Measurements from ENCODE around the gene C1orf35. TPM values are rescaled to one million over a fixed set of nuclear protein-coding genes. Genes with fewer than 3 reads are reported as not detected.

C1orf35 gene
- total RNA-seq, 1 donor from 2014 or later, result 12.4 TPM

DNA sequence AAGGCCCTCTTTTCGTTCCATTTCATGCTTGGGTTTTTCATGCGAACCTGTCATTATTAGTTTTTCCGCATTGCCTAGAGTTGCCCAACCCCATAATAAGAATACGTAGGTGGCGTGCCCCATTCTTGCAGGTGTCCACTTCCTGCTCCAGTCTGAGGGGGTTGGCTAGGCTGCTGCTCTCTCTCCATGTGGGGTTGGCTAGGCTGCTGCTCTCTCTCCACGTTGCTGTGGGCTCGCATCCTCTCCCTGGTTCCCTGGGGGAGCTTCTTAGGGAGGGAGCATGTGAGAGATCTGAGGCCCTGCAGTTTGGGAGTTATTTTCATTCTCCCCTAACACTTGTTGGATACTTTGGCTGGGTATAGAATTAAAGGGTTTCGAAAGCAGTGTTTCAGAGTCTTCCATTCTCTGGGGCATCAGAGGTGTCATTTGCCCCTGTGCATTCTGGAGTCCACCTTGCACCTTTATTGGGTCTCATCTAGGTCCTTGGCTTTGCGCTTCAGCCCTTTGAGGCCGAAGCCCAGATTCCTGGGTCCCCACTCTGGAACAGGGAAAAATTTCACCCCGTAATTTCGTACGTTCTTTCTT, 8.6 kb downstream of the C1orf35 start:
- intact Hi-C loops (cut with DNase I), result no loop called here
- TF ChIP-seq, protein P1, sequence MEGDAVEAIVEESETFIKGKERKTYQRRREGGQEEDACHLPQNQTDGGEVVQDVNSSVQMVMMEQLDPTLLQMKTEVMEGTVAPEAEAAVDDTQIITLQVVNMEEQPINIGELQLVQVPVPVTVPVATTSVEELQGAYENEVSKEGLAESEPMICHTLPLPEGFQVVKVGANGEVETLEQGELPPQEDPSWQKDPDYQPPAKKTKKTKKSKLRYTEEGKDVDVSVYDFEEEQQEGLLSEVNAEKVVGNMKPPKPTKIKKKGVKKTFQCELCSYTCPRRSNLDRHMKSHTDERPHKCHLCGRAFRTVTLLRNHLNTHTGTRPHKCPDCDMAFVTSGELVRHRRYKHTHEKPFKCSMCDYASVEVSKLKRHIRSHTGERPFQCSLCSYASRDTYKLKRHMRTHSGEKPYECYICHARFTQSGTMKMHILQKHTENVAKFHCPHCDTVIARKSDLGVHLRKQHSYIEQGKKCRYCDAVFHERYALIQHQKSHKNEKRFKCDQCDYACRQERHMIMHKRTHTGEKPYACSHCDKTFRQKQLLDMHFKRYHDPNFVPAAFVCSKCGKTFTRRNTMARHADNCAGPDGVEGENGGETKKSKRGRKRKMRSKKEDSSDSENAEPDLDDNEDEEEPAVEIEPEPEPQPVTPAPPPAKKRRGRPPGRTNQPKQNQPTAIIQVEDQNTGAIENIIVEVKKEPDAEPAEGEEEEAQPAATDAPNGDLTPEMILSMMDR (IDR thresholded peaks at IDR 0.05), result no peak
- peaks cover 7% of the 10 kb centered on the region for H3K9me3 ChIP-seq
- no peak overlapping the region for H3K27ac ChIP-seq
- no peak overlapping the region for H3K4me3 ChIP-seq
- no peak for ATAC-seq
- H3K4me1 ChIP-seq, result peaks cover 58% of the 10 kb centered on the region
- no peaks in the 10 kb centered on the region for H3K27me3 ChIP-seq (ENCODE audit: low read depth)
- H3K36me3 ChIP-seq, result peaks cover 41% of the 10 kb centered on the region
- DNase-seq, result no peak

DNA sequence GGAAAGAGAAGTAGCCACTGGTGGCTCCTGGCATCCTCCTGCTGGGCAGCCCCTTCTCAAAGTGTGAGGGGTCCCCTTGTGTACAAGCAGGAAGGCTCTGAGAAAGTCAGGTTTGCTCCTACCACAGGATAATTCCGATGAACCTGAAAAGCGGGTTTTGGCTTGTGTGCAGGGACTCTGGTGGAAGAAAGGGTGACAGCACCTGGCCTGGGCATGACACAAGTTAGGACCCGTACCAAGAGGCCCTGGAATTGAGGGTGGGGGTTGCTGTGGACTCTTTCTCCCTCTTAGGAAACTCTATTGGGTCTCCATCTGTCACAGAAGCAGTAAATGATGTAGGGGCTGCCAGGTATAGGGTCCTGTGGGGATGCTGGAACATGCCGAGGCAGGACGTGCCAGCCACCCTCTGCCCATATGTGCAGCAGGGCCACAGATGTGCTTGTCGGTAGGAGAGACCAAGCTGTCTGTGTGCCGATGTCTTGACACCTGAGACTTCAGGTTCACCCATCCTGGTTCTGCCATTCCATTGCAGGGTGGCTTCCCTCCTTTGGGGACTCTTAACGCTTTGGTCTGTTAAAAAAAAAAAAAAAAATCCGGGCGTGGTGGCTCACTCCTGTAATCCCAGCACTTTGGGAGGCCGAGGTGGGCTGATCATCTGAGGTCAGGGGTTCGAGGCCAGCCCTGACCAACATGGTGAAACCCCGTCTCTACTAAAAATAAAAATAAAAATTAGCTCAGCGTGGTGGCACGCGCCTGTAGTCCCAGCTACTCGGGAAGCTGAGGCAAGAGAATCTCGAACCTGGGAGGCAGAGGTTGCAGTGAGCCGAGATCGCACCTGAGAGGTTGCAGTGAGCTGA, 9.8 kb downstream of the C1orf35 start:
- Histone ChIP-seq H3K4me1 (peaks cover 71% of the 10 kb centered on the region), H3K27ac (no peak overlapping the region), H3K9me3 (peaks cover 7% of the 10 kb centered on the region), H3K27me3 (ENCODE audit: low read depth) (no peaks in the 10 kb centered on the region), H3K4me3 (no peak overlapping the region), H3K36me3 (peaks cover 36% of the 10 kb centered on the region)
- TF ChIP-seq, protein P1 (IDR thresholded peaks at IDR 0.05), result no peak
- DNase-seq, result no peak
- intact Hi-C loops (cut with DNase I), result no loop called here
- no peak for ATAC-seq

DNA sequence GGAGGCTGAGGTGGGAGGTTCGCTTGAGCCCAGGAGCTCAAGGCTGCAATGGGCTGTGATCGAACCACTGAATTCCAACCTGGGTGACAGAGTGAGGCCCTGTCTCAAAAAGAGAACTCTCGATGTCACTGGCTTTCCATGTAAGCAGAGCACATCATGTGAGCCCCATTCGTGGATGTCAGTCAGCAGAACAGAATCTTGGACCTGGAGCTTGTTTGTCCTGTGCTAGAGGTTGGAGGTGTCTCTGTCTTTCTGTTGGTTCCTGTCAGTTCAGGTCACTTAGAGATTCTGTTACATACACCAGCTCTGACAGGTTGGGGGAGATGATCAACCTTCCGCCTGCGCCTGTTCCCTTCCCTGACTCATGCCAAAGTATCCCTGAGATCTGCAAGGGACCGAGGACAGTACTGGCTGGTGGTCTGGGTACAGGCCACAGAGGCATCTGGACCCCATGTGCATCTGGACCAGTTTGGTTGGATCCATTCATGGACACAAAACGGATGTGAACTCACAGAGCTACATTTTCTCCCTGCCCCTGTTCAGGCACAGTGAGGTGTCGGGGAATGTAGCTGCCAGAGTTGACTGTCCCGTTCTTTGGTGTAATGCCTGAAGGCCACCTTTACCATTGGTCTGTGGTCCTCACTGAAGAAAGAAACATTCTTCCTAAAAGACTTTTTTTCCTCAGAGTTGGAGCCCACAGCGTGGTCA, 10.6 kb downstream of the C1orf35 start:
- TF ChIP-seq, protein P1 (IDR thresholded peaks at IDR 0.05), result no peak
- DNase-seq, result no peak
- Histone ChIP-seq H3K4me1 (peaks cover 79% of the 10 kb centered on the region), H3K27me3 (ENCODE audit: low read depth) (no peaks in the 10 kb centered on the region), H3K27ac (no peak overlapping the region), H3K9me3 (peaks cover 7% of the 10 kb centered on the region), H3K4me3 (no peak overlapping the region), H3K36me3 (peaks cover 30% of the 10 kb centered on the region)
- ATAC-seq, result no peak
- intact Hi-C loops (cut with DNase I), result no loop called here

DNA sequence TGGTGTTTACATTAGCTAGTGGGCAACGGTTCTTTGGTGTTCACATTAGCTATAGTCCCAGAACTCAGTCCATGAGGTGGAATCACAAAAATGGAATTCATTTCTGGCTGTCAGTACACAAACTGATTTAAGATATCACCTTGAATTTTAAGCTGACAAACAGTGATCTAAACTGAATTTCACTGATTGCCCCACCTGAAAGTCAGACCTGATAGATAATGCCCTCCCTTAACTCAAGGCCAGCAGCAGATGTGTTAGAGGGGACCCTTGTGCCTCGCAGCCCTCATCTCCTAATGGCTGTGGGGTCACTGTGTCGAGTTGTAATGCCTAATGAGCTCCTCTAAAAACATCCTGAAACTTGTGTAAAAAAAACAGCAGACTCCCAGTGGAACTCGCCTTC, 12.0 kb downstream of the C1orf35 start:
- TF ChIP-seq, protein P1 (IDR thresholded peaks at IDR 0.05), result no peak
- H3K27me3 ChIP-seq (ENCODE audit: low read depth), result no peaks in the 10 kb centered on the region
- H3K4me1 ChIP-seq, result peaks cover 85% of the 10 kb centered on the region
- intact Hi-C loops (cut with DNase I), result no loop called here
- H3K9me3 ChIP-seq, result peaks cover 7% of the 10 kb centered on the region
- H3K4me3 ChIP-seq, result no peak overlapping the region
- ATAC-seq (no peak), DNase-seq (no peak)
- peaks cover 16% of the 10 kb centered on the region for H3K36me3 ChIP-seq
- H3K27ac ChIP-seq, result no peak overlapping the region

DNA sequence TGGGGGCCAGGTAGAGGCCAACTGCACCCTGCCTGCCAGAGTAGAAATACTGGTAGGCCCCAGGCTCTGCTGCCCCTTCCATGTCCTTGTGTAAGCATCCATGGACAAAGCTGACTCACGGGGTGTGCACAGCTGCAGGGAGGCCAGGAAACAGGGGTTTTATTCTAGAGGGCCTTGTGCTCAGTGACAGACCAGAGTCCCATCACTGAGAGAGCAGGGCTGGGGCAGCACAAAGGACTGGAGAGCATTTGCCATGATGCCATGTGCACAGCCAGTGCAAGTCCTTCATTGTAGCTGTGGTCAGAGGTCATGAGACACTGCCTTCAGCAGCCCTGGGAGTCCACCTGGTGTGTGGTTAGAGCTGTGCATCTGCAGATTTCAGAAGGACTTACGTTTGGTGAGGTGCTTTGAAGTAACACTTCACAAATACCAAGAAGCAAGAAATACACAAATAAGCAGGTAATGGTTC, 12.5 kb downstream of the C1orf35 start:
- Histone ChIP-seq H3K27ac (peak overlapping the region; percentile 68), H3K4me1 (peaks cover 85% of the 10 kb centered on the region), H3K9me3 (peaks cover 7% of the 10 kb centered on the region), H3K36me3 (peaks cover 15% of the 10 kb centered on the region), H3K4me3 (no peak overlapping the region), H3K27me3 (ENCODE audit: low read depth) (no peaks in the 10 kb centered on the region)
- ATAC-seq, result peak in 1 of 2 donors; percentile 11
- DNase-seq, result no peak
- intact Hi-C loops (cut with DNase I), result no loop called here
- TF ChIP-seq, protein P1 (IDR thresholded peaks at IDR 0.05), result no peak
